GM18907 (cell line): ENCODE data around the gene ACO2.

ENCODE experiments used
- ATAC-seq: cut with Tn5 transposase; IDR thresholded peaks from one replicate; pipeline ENCODE4 v1.9.1; 2021; ENCODE audit warnings: mild to moderate bottlenecking, moderate library complexity; ENCODE audit not compliant: unreplicated experiment

The ACO2 gene

DNA sequence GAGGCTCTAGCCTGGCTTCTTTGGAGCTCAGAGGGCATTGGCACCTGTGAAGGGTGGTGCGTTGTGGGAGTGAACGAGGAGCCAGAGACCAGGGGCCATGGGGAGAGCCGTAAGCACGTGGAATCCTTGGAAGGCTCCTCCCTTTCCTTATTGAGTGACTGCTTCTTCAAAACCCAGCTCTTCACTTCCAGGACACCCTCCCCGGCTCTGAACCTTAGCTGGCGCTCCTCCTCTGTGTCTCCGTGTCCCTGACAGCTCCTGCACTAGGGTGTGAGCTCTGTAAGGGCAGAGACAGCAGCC lies 49.1 kb downstream of the ACO2 start:
- no peak for ATAC-seq

DNA sequence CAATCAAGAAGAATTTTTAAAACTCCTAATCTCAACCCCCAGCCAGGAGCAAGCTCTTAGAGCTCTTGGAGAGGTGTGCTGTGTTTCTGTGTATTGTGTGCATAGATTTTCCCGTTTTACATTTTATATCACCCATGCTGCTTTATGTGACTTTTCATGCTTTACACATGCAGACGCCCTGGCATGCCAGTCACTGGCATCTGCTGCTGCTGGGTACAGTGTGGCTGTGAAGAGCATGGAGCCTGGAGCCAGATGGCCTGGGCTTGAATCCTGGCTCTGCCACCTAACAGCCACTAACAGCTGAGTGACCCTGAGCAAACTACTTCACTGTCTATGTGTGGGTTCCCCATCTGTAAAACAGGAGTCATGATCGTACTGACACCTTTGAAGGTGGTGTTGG lies 52.2 kb downstream of the ACO2 start:
- no peak for ATAC-seq

DNA sequence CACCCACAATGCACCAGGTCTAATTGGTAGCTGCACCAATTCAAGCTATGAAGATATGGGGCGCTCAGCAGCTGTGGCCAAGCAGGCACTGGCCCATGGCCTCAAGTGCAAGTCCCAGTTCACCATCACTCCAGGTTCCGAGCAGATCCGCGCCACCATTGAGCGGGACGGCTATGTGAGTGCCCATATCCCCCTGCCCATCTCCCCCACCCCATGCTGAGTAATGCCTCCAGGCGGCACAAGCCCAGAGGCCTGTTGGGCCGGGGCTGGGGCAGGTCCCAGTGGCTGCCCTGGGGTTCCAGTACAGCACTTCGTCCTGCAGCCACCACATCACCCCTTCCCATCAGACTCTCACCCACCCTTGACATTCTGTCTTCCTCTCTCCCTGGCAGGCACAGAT lies 53.9 kb downstream of the ACO2 start:
- no peak for ATAC-seq

DNA sequence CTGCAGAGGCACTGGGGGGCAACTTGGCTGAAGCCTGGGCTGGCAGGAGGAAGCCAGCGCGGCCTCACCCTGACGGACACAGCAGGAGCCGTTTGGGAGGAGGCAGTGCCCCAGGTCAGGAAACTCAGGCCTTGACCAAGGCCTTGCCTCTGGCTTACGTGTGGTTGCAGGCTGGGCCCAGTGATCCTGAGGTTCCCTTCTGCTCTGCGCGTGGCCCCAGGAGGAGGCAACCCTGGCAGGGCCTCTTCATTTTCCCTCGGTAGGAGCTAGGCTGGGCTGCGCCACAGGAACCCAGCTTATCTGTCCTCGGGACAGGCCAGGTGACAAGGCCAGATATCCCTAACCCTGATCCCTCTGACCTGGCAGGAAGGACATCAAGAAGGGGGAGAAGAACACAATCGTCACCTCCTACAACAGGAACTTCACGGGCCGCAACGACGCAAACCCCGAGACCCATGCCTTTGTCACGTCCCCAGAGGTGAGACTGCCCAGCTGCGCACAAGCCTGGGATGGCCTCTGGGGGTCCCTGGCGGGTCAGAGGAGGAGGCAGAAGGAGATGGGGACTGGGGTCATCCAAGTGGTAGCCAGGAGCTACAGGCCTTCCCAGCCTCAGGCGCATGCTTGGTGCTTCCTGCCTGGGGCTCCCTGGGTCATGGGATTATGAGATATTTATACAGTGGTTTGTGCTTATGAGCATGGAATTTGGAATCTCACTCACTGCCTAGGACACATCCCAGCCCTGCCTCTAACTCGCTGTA lies 54.7 kb downstream of the ACO2 start:
- no peak for ATAC-seq

DNA sequence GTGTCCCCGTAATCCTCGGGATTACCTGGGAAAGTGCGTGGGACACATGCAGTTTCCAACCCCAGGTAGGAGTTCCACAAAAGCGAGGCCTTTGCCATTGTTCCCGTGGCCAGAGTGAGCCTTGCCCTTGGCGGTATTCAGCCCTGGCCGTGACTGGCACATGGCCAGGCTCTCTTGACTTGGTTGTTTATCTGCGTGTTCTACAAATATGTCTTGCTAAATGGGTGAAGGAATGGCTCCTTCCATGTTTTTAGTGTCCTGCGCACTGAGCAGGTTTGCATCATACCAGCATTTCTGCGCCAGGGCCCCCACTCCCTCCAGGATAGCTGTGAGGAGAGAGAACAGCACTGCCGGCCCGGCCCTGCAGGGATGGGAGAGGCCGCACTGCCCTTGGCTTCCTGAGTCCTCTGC lies 55.3 kb downstream of the ACO2 start:
- ATAC-seq, result no peak

DNA sequence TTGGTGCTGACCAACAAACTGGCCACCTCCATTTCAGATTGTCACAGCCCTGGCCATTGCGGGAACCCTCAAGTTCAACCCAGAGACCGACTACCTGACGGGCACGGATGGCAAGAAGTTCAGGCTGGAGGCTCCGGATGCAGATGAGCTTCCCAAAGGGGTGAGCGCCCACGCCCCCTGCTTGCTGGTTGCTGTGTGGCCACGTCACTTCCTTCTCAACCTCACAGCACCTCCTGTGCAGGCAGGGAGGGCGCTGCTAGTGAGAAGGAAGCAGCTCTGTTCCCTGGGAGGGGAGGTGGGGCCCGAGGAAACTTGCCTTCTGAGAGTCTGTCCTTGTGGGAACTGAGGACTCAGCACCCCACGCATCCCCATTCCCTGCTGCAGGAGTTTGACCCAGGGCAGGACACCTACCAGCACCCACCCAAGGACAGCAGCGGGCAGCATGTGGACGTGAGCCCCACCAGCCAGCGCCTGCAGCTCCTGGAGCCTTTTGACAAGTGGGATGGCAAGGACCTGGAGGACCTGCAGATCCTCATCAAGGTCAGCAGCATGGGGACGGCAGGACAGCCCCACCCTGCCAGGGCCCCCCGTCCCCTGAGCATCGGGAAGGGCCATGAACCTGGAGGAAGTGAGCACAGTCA lies 56.0 kb downstream of the ACO2 start:
- ATAC-seq, result no peak

DNA sequence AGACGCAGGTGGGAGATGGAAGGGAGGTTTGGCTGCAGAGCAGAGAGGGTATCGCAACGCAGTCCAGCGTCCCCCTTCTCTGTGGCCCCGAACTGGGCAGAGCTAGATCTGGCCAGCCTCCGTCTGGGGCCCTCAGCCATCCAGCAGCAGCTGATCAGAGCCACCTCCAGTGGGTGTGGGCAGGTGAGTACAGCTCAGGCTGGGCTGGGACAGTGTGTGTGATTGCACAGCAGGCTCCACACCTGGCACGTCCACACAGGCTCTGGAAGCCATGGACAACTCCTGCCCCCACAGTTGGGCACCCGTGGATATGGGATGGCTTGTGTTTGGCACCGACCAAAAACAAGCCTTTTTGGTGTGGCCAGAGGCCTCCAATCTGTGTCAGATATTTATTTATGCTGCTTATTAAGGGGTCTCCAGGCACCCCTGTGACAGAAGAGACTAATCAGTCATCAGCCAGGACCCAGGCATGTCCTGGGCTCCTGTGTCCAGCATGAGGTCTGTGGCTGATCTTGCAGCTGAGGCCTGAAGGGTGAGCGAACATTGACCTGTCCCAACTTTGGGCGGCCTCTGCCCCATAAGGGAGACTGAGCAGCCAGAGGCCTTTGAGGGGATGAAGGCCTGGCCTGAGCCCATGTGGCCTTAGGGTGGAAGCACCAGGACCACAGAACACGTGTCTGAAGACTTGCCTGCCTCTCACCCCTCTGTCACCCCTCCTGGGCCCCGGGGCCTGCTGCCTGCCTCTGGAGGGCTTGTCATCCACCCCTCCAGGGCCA lies 56.7 kb downstream of the ACO2 start:
- ATAC-seq, result no peak

DNA sequence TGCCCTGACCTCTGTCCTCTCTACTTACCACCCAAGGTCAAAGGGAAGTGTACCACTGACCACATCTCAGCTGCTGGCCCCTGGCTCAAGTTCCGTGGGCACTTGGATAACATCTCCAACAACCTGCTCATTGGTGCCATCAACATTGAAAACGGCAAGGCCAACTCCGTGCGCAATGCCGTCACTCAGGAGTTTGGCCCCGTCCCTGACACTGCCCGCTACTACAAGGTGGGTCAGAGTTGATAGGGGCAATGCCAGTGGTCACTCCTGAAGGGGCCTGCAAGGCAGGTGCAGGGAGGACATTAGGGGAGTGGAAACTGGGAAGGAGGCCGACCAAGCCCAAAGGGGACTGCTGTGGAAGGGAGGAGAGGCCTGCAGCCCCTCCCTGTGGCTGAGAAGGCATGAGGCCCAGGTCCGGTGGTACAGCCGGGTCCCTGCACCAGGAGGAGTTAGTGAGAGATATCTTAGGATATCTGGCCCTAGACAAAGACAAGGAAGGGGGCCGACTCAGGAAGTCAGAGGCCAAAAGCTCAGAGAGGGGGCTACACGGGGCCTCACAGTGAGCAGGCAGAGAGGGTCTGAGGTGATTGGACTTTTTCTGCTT lies 57.4 kb downstream of the ACO2 start:
- no peak for ATAC-seq

DNA sequence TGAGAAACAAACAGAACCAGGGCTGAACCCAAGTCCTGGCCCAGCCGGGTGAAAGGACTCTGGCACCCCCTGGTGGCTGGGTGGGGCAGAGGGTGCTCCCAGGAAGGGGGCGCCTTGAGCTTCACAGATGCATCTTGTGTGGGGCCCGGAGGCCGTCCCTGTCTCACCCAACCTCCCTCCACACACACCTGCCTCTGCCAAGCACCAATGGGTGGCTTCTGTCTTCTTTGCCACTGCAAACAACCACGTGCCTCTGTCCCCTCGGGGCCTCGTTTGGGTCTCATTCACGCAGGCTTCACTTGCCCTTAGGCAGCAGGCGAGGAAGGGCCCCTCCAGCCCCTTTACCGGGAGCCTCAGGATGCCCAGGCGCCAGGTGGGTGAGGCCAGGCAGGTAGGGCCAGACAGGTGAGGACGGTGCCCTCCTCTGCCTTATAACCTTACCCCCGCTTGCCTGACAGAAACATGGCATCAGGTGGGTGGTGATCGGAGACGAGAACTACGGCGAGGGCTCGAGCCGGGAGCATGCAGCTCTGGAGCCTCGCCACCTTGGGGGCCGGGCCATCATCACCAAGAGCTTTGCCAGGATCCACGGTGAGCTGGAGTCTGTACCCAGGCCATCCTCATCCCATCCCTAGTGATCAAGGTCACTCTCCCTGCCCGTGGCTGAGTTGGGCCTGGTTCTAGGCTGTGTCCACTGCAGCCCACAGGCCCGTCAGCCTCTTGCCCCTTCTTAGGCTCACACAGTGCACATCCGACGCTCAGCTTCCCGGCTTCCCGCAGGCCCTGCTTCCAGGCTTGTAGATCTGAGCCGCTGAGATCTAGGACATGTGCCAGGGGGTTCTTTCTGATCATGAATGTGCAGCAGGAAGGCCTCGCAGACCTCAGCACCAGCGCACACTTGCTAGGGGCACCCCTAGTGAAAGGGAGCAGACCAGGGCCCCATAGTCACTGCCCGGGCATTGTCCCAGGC lies 58.2 kb downstream of the ACO2 start:
- no peak for ATAC-seq

DNA sequence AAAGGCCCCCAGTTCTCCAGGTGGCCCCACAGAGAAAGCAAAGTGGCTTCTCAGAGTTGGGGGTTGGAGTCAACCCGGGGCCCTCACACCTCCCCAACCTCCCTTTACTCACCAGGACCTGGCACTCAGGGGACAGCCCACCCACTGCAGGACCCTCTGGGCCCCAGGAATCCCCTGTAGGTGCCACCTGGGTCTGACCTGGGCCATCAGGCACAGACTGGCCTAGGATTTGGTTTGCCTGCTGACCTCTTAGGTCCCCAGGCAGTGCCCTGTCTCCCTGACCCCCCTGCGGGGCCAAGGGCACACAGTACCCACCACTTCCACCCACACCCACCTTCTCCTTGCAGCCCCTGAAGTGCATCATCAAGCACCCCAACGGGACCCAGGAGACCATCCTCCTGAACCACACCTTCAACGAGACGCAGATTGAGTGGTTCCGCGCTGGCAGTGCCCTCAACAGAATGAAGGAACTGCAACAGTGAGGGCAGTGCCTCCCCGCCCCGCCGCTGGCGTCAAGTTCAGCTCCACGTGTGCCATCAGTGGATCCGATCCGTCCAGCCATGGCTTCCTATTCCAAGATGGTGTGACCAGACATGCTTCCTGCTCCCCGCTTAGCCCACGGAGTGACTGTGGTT lies 59.3 kb downstream of the ACO2 start:
- no peak for ATAC-seq

DNA sequence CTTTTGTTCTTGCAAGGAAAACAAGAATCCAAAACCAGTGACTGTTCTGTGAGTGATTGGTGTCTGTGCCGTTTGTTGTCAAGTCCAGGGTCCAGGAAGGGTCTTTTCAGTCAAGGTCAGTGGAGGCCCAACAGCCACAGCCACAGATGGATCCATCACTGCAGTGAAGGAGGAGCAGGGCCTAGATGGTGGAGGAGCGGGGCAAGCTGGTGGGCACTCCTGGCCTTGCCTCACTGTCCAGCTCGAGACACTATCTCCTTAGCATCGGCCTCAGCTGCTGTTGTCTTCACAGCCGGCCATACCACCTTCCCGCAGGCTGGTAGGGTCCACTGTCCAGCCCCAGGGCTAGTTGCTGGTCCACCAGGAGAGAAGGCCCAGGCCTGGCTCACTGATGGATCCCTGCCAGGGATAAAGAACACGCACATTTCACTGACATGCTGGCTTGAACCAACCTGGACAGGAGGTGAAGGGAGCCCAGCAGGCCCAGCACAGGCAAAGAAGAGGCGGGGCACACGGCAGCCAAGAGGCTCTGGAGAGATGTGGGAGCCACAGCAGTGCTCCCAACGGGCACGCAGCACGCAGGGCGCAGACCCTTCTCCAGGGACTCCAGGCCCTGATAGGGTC lies 60.1 kb downstream of the ACO2 start:
- no peak for ATAC-seq

DNA sequence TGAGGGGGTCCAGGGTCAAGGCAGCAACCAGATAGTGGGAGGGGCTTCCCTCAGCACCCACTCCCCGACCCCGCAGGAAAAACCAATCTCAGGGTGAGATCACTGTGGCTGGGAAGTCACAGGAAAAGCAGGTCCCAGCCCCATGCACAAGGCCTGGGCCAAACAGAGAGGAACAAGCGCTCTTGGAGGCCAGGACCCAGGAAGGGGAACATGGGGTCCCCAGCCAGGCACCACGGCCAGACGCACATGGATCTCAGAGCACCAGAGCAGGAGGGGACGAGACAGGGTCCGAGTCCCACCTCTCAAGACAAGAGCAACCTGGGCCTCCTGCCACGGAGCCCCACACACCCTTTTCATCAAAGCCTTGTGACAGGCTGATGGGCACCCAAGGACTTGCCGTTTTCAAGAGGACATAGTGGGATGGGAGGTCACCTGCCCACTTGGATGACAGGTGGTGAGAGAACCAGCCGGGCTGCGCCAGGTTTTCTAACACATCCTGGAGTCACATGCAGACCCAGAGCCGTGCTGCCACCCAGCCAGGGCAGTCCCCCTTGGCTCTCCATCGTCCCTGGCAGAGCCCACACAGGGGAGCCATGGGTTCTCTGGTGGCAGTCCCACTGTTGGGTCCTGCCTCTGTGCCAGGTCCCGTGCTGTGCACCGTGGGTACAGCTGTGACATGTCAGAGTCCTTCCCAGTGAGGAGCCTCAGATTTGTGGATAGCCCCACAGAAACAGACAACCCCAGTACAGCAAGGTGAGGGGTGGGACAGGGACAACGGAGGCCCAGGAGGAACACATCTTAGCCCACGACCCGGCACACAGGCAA lies 62.2 kb downstream of the ACO2 start:
- no peak for ATAC-seq

DNA sequence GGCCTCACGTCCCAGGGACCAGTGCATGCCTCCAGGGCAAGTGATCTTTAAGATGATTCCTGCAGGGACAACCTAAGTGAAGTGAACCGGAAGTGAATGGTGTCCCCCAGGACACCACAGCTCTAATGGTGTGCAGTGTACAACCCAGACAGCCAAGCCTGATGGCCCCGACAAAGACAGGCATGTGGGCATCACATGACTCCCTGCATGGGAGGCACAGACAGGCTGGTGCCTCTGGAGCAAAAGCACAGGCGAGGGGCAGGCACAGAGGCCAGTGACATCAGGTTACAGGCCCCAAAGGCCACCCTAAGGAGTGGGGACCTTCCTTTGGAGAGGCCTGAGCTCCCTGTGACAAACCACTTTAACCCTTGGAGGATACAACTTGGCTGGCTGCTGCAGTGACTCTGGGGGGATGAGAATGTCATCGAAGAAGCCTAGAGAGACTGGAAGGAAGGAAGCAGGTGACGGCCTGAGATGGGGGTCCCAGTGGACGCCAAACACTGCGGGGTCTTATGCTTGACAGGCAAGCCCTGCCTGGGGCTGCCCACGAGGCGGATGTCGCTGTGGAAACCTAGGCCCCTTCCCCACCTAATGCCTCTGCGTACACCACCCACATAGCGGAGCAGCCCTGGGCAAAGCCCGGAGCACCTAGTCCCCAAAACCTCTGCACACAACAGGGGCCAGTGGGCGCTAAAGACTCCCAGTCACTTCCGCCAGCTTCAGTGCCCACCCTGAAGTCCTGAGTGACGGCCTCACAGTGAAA lies 63.0 kb downstream of the ACO2 start:
- no peak for ATAC-seq

DNA sequence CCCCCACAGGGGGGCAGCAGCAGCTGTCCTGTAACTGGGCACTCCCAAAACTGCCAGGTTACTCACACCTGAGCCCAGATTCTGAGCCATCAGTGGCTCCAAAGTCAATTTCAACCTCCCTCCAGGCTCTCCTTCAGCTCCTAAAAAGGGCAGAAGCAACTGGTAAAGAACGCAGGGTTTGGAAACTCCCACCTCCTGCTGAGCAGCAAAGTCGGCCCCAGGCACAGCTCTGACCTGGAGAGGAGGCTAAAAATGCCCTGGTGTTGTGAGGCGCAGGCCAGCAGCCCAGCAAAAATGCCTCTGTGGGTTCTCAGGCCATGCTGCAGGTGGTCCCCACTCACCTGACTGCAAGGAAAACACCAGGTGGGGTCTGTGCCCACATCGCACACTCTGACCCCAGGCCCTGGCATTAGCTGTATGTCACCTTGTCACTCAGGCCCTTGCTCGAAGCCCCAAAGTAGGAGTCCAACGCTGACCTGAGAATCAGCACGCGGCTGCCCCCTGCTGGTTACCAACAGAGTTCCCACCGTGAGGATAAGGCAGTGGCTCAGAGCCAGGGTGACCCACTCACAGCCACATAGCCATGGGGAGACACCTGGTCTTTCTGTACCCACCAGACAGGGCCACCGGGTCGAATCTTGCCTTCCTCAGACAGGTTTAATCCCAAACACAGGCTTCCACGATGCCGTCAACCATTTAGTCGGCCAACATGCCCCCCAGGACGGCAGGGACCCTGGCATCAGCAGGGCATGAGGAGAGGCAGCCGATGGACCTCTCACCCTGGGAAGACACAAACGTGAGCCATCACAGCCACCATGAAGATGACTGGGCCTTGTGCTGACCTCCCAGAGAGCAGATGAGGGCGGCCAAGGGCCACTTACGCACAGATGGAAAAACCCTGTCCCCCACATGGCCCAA lies 64.2 kb downstream of the ACO2 start:
- no peak for ATAC-seq

DNA sequence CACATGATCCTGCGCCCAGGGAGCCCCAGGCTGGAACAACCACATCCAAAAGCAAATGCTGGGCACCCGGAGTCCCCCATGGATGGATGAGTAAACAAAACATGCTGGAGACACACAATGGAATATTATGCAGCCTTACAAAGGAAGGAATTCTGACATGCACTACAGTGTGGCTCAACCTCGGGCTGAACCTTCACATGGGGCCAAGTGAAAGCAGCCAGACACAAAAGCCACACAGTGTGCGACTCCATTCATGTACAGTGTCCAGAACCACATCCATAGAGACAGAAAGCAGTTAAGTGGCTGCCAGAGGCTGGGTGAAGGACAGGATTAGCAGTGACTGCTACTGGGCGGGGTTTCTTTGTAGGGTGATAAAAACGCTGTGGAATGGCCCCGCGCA lies 65.3 kb downstream of the ACO2 start:
- ATAC-seq, result no peak

DNA sequence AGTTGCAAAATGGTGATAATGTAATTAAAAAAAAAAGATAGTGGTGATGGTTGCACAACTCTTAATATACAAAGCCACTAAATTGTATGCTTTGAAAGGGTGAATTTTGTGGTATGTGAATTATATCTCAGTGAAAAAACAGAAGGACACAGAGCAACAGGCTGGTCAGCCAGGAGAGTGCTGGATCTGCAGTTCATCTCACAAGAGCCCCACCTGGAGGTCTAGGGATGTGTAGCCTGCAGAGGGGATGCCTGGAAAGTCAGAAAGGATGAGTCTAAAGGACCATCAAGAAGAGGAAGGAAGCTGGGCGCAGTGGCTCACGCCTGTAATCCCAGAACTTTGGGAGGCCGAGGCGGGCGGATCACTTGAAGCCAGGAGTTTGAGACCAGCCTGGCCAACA lies 66.3 kb downstream of the ACO2 start:
- ATAC-seq, result no peak

DNA sequence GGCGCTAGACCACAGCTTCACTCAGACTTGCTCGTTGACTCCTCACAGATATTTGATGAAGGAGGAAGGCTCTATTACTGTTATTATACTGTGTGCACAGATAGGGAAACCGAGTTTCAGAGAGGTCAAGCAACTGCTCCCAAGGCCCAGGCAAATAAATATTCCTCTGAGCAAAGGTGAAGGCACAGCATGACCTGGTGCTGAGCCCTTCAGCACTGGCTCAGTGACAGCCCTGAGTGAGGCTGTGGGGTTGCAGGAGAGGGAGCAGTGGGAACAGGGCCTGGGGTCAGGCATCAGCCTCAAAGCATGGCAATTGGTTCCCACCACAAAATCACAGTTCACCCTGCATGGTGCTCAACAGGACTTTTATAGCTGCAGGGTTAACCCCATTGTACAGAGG lies 68.3 kb downstream of the ACO2 start:
- no peak for ATAC-seq
